ENCODE results near the gene MRPL43.

DNA sequence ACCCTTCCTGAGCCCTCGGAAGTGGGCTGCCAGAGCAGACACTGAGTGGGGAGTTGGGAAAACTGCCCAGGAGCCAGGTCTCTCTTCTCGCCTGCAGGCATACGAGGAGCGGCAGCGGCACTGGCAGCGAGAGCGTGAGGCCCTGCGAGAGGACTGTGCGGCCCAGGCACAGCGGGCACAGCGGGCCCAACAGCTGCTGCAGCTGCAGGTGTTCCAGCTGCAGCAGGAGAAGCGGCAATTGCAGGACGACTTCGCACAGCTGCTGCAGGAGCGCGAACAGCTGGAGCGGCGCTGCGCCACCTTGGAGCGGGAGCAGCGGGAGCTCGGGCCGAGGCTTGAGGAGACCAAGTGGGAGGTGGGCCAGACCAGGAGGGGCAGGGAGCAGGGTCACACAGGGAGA is 18.1 kb upstream of the MRPL43 start:
- TF ChIP-seq GABPA (IDR thresholded peaks at IDR 0.05; ENCODE audit: low read depth) (no peak), CTCF (IDR thresholded peaks at IDR 0.05; ENCODE audit: insufficient read depth, low read length) (no peak), POLR2AphosphoS5 (IDR thresholded peaks at IDR 0.05; ENCODE audit: low read depth) (no peak), REST (IDR thresholded peaks at IDR 0.05; ENCODE audit: insufficient replicate concordance, low read depth) (no peak)

Data from HL-60 (cell line).